HG02763 (cell line): Measurements from ENCODE around the gene TST.
"Not testable (repeated sequence)": the region's sequence is repeated elsewhere in the genome, so short reads cannot be mapped to it uniquely, and the experiment has no call there.

Source experiments
- ATAC-seq: cut with Tn5 transposase; IDR thresholded peaks from one replicate; pipeline ENCODE4 v1.9.1; 2021; ENCODE audit warnings: mild to moderate bottlenecking, moderate library complexity; ENCODE audit not compliant: unreplicated experiment

TST gene

GRCh38 chr22:36989012-36989411 is 30.2 kb downstream of the TST start:
- ATAC-seq = not testable (repeated sequence)

DNA sequence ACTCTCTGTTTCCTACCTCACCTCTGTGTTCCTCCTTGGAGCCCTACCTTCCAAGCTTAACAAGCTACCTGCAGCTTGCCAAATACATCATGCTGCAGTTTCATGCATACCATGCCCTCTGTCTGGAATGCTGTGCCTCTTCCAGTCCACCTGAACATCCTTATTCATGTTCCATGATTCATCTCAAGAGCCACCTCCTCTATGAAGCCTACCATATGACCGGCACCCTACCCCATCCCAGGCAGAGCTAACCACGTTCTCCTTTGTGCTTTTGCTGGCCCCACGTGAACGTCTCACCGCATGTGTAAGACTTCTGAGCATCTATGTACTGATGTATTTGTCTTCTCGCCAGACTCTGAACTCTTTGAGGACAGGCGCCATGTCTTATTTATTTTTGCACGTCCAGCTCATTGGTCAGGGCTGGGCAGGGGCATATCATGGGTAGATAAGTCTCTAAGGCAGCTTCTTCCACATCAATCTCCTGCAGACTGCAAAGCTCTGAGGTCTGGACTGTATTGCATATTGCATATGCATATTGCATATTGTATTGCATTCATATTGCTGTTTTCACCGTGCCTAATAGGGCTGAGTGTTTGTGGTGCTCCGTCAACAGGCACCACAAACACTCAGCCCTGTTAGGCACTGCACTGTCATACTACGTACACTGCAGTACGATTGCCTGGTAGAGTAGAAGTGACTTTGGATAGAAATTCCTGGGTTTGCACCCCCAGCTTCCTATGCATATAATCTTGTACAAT is 31.0 kb downstream of the TST start:
- ATAC-seq = no peak

DNA sequence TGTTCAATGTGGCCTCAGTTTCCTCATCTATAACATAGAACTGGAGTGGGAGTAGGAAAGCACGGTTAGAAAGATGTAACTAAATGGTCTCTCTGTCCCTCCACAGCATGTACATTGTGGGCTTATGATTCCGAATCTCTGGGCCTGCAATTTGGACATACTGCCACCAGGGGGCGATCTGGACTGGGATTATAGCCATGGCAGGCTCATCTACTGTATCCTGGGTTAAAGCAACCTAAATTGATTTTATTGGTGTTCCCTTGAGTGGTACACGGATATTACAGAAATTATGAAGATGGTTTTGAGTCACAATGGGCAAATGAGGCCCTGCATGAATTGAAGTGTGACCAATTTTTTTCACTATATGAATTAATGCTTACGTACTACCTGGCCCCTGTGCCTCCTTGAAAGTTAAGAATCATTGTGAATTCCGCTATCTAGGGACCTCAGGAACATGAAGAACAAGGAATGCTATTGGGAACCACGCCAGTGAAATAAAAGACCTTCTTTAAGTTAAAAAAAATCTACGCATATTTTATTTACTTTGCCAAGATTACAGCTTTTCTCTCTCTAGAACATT is 32.9 kb downstream of the TST start:
- no peak for ATAC-seq

GRCh38 chr22:36985211-36985889 is 33.9 kb downstream of the TST start:
- ATAC-seq = no peak

DNA sequence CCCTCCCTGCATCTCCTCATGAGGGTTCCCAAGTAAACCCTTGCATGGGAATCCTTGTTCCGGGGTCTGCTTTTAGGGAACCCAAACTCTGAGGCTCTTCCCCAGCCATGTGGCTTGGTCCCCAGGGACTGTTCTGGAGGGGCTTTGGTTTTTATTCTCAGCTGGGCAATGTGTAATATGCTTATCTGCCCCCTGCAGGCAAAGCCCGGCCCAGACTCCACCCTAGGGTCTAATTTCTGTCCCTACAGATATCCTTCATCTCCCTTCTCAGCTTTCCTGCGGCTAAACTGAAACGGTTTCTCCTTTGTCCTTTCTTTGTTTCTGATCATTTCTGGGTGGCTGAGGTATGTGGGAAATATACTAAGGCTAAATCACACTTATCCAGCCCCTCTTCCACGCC is 37.1 kb downstream of the TST start:
- ATAC-seq = no peak

DNA sequence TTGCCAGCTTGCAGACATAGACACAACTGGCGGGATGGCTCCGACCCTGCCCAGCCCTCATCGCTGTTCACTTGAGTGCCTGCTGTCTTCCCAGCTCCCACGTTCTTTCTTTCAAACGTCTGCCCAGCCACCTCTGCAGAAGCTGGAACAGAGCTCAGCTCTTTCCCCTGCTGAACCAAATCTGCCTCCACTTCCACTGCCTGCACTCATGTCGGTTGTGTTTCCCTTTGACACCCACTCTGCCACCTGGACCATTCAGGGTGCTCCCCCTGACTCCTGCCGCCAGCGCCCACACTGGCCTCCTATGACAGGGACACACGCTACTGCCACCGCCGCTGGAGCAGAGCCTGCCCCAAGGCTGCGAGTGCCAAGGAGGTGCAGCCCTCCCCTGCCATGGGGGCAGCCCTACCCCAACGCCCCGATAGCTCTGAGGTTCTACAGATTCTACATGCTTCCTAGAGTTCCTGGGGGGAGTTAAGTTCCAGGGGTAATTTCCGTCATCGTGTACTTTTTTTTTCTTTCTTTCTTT is 37.9 kb downstream of the TST start:
- no peak for ATAC-seq

GRCh38 chr22:36979016-36979910 is 40.0 kb downstream of the TST start:
- no peak for ATAC-seq

GRCh38 chr22:36977947-36978660 is 41.1 kb downstream of the TST start:
- peak; percentile 72 for ATAC-seq

DNA sequence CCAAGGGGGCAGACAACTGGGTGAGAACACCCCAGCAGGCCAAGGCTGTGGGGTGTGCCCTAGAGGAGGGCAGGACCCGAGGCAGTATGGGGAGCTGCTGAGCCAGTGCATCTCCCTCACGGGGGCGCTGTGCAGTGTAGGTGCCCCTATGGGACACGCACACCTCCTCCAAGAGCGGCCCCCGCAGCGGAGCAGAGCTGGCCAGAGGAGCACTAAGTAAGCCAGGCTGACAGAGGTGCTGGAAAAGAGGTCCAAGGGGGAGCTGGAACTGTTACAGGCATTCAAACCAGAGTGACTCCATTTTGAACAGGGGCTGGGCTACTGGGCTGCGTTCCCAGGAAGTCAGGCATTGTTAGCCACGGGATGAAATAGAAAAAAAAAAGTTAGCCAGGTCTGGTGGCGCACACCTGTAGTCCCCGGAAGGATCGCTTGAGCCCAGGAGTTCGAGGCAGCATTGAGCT is 41.8 kb downstream of the TST start:
- ATAC-seq = no peak

DNA sequence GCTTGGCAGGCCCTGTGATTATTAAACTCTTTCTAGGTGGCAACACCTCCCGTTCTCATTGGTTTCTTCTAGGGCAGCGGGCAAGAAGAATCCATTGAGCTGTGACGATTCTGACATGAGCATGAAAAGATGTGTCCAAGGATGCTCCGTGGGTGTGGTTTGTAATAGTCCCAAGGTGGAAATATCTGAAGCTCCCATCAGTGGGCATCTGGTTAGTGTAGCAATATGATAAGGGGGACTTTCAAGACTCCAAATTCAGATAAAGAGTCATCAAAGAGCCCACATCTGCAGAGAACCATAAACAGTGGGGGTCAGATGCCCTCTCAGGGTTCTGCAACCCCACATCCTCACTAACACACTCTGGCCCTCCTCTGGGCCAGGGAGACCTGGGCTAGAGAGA is 42.6 kb downstream of the TST start:
- no peak for ATAC-seq

DNA sequence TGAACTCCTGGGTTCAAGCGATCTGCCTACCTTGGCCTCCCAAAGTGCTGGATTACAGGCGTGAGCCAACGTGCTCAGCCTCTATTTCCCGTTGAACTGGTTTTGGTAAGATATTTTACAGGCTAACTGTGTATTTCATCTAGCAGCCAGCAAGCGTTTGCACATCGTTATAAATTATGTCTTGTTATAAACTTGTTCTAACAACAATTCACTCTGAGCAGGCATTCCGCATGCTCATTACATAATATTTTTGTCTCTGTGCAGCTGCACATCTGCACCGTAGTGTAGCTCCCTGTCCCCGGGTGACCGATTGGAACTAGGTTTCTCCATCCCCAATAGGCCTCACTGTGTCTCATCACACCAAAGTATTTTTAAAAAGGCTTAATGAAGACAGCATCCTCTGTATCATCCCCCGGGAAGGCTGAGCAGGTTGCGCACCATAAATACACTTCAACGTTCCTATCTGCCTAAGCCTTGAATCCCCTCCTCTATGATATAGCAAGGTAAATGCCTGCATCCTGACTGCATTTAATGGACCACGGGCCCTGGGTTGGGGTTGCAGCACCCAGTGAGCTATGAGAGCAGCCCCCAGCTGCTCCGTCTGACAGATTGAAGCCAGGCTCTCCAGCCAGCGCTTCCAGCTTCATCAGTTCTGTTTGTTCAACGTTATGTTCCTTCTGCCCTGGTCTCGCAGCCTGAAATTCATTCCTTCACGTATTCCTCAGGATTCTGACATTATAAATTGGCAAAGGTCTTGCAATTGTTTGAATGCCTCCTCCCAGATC is 47.7 kb downstream of the TST start:
- ATAC-seq = no peak

DNA sequence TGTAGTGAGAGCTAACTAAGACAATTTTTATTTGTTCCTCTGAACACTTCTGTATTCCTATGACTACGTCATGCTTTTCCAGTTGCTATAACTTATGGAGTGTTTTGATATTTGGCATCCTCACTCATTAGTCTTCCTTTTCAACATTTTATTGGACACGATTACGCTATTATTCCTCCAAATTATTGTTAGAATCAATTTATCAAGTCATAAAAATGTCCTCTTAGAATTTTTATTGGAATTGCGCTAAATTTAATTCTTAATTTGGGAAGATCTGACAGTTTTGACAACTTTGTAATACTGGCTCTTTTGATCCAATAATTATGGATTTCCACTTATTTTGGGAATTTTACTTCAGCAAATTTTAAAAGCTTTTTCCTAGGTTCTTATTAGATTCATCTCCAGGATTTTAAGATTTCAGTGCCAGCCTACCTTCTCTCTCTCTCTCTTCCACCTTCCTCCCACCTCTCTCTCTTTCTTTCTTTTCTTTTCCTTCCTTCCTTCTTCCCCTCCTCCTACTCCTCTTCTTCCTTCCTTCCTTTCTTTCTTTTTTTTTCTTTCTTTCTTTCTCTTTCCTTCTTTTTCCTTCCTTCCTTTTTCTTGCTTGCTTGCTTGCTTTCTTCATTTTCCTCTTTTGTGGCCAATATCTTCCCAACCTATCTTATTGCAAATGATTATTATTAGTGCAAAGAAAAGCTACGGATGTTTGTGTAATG is 50.8 kb downstream of the TST start:
- no peak for ATAC-seq

DNA sequence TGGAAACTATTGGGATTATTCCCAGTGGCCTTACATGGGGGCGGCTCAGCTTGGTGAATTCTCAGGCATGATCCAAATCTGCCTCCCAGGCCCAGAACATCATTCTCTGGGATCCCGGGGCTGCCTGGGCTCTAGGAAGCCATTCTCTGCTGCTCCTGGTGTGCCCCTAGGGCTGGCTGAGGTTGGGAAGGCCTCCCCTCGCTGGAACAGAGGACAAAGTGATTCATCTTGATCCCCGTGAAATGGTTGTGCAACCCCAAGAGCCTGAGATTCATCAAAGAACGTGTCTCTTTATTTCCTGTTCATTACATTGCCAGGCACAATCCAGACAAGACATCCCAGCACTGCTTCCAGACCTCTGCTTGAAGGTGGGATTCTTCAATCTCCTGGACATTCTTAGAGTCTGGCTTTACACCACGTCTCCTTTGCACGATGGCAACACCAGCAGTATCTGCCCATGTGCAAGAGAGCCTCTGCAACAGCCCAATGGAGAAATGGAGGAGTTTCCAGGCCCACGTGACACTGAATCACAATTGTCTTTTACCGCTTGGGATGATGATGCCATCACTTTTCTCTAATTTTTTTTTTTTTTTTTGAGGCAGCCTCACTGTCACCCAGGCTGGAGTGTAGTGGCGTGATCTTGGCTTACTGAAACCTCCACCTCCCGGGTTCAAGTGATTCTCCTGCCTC is 52.3 kb downstream of the TST start:
- ATAC-seq = no peak

DNA sequence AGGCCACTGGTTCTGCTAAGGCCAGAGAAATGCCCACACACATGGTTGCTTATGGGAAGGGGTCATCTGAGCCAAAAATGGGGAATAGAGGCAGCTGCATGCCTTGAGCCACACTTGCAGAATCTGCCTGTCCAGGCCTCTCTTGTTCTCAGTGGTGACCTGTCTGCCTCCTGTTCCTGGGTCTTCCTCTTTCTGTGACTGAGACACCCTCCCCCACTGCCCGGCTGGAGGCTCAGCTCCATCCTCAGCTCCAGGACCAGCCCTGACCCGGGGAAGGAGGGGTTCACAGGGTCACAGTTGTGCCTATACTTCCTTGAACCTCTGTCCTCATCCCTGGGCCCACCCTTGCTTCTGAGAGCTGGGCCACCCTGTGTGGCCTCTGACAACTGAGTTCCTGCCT is 53.6 kb downstream of the TST start:
- no peak for ATAC-seq

DNA sequence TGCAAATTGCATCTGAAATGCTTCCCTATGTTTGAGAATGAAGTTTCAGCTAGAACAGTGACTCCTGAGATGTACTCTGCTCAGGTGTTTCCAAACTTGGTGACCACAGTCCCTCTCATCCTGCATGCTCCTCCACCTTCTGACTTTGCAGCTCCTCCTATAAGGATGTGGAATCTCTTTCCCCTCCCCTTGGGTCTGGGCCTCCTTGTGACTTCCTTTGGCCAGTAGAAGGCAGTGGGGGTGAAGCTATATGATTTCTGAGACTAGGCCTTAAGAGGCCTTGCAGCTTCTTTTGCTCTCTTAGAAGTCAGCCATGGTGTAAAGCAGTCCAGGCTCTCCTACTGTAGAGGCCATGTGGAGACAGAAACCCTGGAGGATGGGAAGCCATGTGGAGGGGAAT is 55.1 kb downstream of the TST start:
- no peak for ATAC-seq

DNA sequence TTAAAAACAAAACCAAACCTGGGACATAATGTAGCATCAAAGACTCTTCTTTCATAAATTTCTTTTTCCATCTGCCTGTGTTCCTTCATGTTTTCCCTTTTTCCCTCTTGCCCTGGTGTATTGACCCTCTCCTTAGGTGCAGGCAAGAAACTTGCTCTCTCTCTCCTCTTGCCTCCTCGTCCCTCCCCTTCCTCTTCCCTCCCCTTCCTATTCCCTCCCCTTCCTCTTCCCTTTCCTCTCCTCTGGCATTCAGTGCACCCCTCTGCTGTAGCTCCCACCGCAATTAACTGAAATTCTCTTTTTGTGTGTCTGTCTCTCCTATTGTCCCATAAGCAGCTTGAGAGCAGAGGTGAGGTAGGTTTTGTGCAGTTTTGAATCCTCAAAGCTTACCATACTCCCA is 55.9 kb downstream of the TST start:
- ATAC-seq = no peak

GRCh38 chr22:36961626-36962025 is 57.6 kb downstream of the TST start:
- ATAC-seq = no peak
